H1 (cell line): ENCODE measurements around the gene LCNL1.

Experiments used
- BCL11A ChIP-seq, 2 experiments: IDR thresholded peaks; one replicate each; pipeline ENCODE4 v1.6.1; 2011; ENCODE audit warnings: low read depth in 2 of 2, low read length in 2 of 2, mild to moderate bottlenecking in 2 of 2
- CREB1 ChIP-seq: IDR thresholded peaks from 2 replicates; pipeline ENCODE4 v1.6.1; 2012; ENCODE audit warnings: inconsistent platforms
- CTCF ChIP-seq, 3 experiments: IDR thresholded peaks; 1 replicate in 2 of 3; 2 replicates in 1 of 3; pipeline versions ENCODE4 v1.5.1 to v1.6.1; 2011; ENCODE audit warnings: low read length in 3 of 3, mild to moderate bottlenecking in 3 of 3, inconsistent platforms in 2 of 3, low read depth in 1 of 3, moderate library complexity in 1 of 3; ENCODE audit not compliant: insufficient read depth in 1 of 3; ENCODE audit errors: control extremely low read depth in 1 of 3
- EZH2 ChIP-seq: fragments of 200-600 bp; sonication (generic); IDR thresholded peaks from 2 replicates; pipeline ENCODE4 v1.7.1; 2012; ENCODE audit warnings: low read depth, mild to moderate bottlenecking, moderate library complexity, low read length, inconsistent platforms; ENCODE audit not compliant: severe bottlenecking
- FOSL1 ChIP-seq: IDR thresholded peaks from 2 replicates; pipeline ENCODE4 v1.6.1; 2011; ENCODE audit warnings: mild to moderate bottlenecking, low read depth, low read length, moderate library complexity; ENCODE audit not compliant: insufficient read depth
- JUN ChIP-seq: IDR thresholded peaks from 2 replicates; pipeline ENCODE4 v1.6.1; 2011; ENCODE audit warnings: low read depth, mild to moderate bottlenecking, improper control_type of control experiment, low read length
- KDM1A ChIP-seq: fragments of 200-600, 300-600 bp; sonication (generic); IDR thresholded peaks from 2 replicates; pipeline ENCODE4 v1.7.1; 2016; ENCODE audit warnings: mild to moderate bottlenecking, low read length, borderline replicate concordance
- KDM4A ChIP-seq: IDR thresholded peaks from one replicate; pipeline ENCODE4 v1.7.1; 2012; ENCODE audit warnings: low read depth, mild to moderate bottlenecking, moderate library complexity, low read length, inconsistent platforms; ENCODE audit not compliant: severe bottlenecking
- NRF1 ChIP-seq: IDR thresholded peaks from 2 replicates; pipeline ENCODE4 v1.6.1; 2011; ENCODE audit warnings: mild to moderate bottlenecking, low read depth, low read length, improper control_type of control experiment
- POLR2A ChIP-seq, 2 experiments: IDR thresholded peaks; 1 replicate in 1 of 2; 2 replicates in 1 of 2; pipeline ENCODE4 v1.6.1; 2011; ENCODE audit warnings: low read depth in 2 of 2, low read length in 2 of 2, mild to moderate bottlenecking in 2 of 2; ENCODE audit errors: control extremely low read depth in 1 of 2
- RAD21 ChIP-seq, 2 experiments: IDR thresholded peaks in 1 of 2; conservative IDR thresholded peaks in 1 of 2; 2 replicates each; pipeline ENCODE4 v1.6.1; 2011; ENCODE audit warnings: low read depth in 2 of 2, low read length in 2 of 2, improper control_type of control experiment in 1 of 2, inconsistent platforms in 1 of 2, mild to moderate bottlenecking in 1 of 2, moderate library complexity in 1 of 2
- TAF1 ChIP-seq: IDR thresholded peaks from 2 replicates; pipeline ENCODE4 v1.6.1; 2011; ENCODE audit warnings: mild to moderate bottlenecking, low read depth, low read length
- USF2 ChIP-seq: IDR thresholded peaks from 2 replicates; pipeline ENCODE4 v1.6.1; 2011; ENCODE audit warnings: low read length, improper control_type of control experiment

- TF ChIP-seq FOSL1 = no peak
- TF ChIP-seq BCL11A (IDR thresholded peaks at IDR 0.05; ENCODE audit: low read depth in 2 of 2, low read length in 2 of 2) = no peak
- TF ChIP-seq CTCF (IDR thresholded peaks at IDR 0.05; ENCODE audit: control extremely low read depth in 1 of 3, insufficient read depth in 1 of 3, low read depth in 1 of 3, low read length in 3 of 3) = no peak
- TF ChIP-seq JUN = no peak
- no peak for TF ChIP-seq CREB1
- no peak for TF ChIP-seq POLR2A (IDR thresholded peaks at IDR 0.05; ENCODE audit: control extremely low read depth in 1 of 2, low read depth in 2 of 2, low read length in 2 of 2)
- no peak for TF ChIP-seq USF2
- TF ChIP-seq KDM4A = no peak
- TF ChIP-seq KDM1A = no peak
- no peak for TF ChIP-seq NRF1
- TF ChIP-seq EZH2 = no peak
- TF ChIP-seq RAD21 (IDR thresholded peaks at IDR 0.05 in 1 of 2, conservative IDR thresholded peaks at IDR 0.05 in 1 of 2; ENCODE audit: low read depth in 2 of 2, low read length in 2 of 2) = peak in 1 of 2 experiments; percentile 8; a peak in 1 of 4 replicates
- TF ChIP-seq TAF1 = no peak
Observed at GRCh38 chr9:136997830-136998234, 15.0 kb downstream of the LCNL1 start.
